Mononuclear cell (primary cell): Measurements from ENCODE around the gene PCYOX1L. TPM values are rescaled to one million over a fixed set of nuclear protein-coding genes. Genes with fewer than 3 reads are reported as not detected.

ENCODE experiments used
- H3K27me3 ChIP-seq: 2 replicates; pipeline ENCODE4 v1.6.0; 2011; ENCODE audit warnings: low read length, control low read depth; ENCODE audit not compliant: insufficient read depth
- H3K4me1 ChIP-seq: 2 replicates; pipeline ENCODE4 v1.5.1; 2011; ENCODE audit warnings: mild to moderate bottlenecking, low read length, control low read depth; ENCODE audit not compliant: insufficient read depth
- H3K4me3 ChIP-seq: 2 replicates; pipeline ENCODE4 v1.5.1; 2011; ENCODE audit warnings: mild to moderate bottlenecking, low read length, moderate library complexity
- H3K9me3 ChIP-seq: 2 replicates; pipeline ENCODE4 v1.5.1; 2011; ENCODE audit warnings: low read depth, mild to moderate bottlenecking, control low read depth, low read length
- total RNA-seq: library from RNA; depleted of rRNA; stranded (reverse); fragments of >200 nt; gene quantifications from one replicate; pipeline ENCODE4 v1.2.3, GENCODE V29; 2012

The PCYOX1L gene
- total RNA-seq, 1 donor = 9.2 TPM

- Histone ChIP-seq H3K4me1 (peaks cover 4% of the 10 kb centered on the region), H3K4me3 (no peak overlapping the region), H3K27me3 (no peaks in the 10 kb centered on the region), H3K9me3 (no peaks in the 10 kb centered on the region)
These were observed 13.0 kb downstream of the PCYOX1L start for GRCh38 chr5:149370878-149371277.

GRCh38 chr5:149371296-149371962 lies 13.6 kb downstream of the PCYOX1L start:
- Histone ChIP-seq H3K4me3 (no peak overlapping the region), H3K27me3 (no peaks in the 10 kb centered on the region), H3K4me1 (peaks cover 4% of the 10 kb centered on the region), H3K9me3 (no peaks in the 10 kb centered on the region)

GRCh38 chr5:149372076-149372795 lies 14.4 kb downstream of the PCYOX1L start:
- H3K27me3 ChIP-seq = no peaks in the 10 kb centered on the region
- H3K9me3 ChIP-seq = no peaks in the 10 kb centered on the region
- H3K4me3 ChIP-seq = no peak overlapping the region
- H3K4me1 ChIP-seq = peaks cover 4% of the 10 kb centered on the region

- Histone ChIP-seq H3K4me3 (no peak overlapping the region), H3K9me3 (no peaks in the 10 kb centered on the region), H3K27me3 (no peaks in the 10 kb centered on the region), H3K4me1 (no peaks in the 10 kb centered on the region)
These were observed 15.1 kb downstream of the PCYOX1L start for GRCh38 chr5:149372932-149373331.

GRCh38 chr5:149374303-149374702 lies 16.5 kb downstream of the PCYOX1L start:
- Histone ChIP-seq H3K4me1 (no peaks in the 10 kb centered on the region), H3K27me3 (no peaks in the 10 kb centered on the region), H3K4me3 (no peak overlapping the region), H3K9me3 (no peaks in the 10 kb centered on the region)

- Histone ChIP-seq H3K9me3 (no peaks in the 10 kb centered on the region), H3K27me3 (no peaks in the 10 kb centered on the region), H3K4me3 (no peak overlapping the region), H3K4me1 (no peaks in the 10 kb centered on the region)
These were observed 17.0 kb downstream of the PCYOX1L start for GRCh38 chr5:149374801-149375200.

GRCh38 chr5:149375434-149375833 lies 17.6 kb downstream of the PCYOX1L start:
- H3K4me1 ChIP-seq = no peaks in the 10 kb centered on the region
- no peaks in the 10 kb centered on the region for H3K27me3 ChIP-seq
- H3K9me3 ChIP-seq = no peaks in the 10 kb centered on the region
- H3K4me3 ChIP-seq = no peak overlapping the region

GRCh38 chr5:149376104-149376503 lies 18.3 kb downstream of the PCYOX1L start:
- no peaks in the 10 kb centered on the region for H3K27me3 ChIP-seq
- H3K4me3 ChIP-seq = no peak overlapping the region
- H3K9me3 ChIP-seq = no peaks in the 10 kb centered on the region
- no peaks in the 10 kb centered on the region for H3K4me1 ChIP-seq

GRCh38 chr5:149376711-149377447 lies 19.0 kb downstream of the PCYOX1L start:
- no peaks in the 10 kb centered on the region for H3K4me1 ChIP-seq
- no peaks in the 10 kb centered on the region for H3K9me3 ChIP-seq
- no peak overlapping the region for H3K4me3 ChIP-seq

GRCh38 chr5:149378241-149378820 lies 20.5 kb downstream of the PCYOX1L start:
- no peaks in the 10 kb centered on the region for H3K9me3 ChIP-seq
- H3K27me3 ChIP-seq = no peaks in the 10 kb centered on the region

More at GRCh38 chr5:149376711-149377447, 19.0 kb downstream of the PCYOX1L start:
- no peaks in the 10 kb centered on the region for H3K27me3 ChIP-seq

GRCh38 chr5:149379177-149379761 lies 21.4 kb downstream of the PCYOX1L start, which contains the start of gene IL17B:
TSS of gene IL17B (minus strand) at chr5:149379292. CDS start at chr5:149379225, 67 bp downstream.
- Histone ChIP-seq H3K4me1 (no peaks in the 10 kb centered on the region), H3K4me3 (no peak within 1 kb of the TSS), H3K9me3 (no peaks in the 10 kb centered on the region), H3K27me3 (no peaks in the 10 kb centered on the region)

More at GRCh38 chr5:149378241-149378820, 20.5 kb downstream of the PCYOX1L start:
- Histone ChIP-seq H3K4me3 (no peak overlapping the region), H3K4me1 (no peaks in the 10 kb centered on the region)

GRCh38 chr5:149379818-149380374 lies 22.1 kb downstream of the PCYOX1L start:
- Histone ChIP-seq H3K4me3 (no peak overlapping the region), H3K4me1 (no peaks in the 10 kb centered on the region), H3K27me3 (no peaks in the 10 kb centered on the region), H3K9me3 (no peaks in the 10 kb centered on the region)

- no peak overlapping the region for H3K4me3 ChIP-seq
- H3K9me3 ChIP-seq = no peaks in the 10 kb centered on the region
- H3K27me3 ChIP-seq = no peaks in the 10 kb centered on the region
- H3K4me1 ChIP-seq = no peaks in the 10 kb centered on the region
These were observed 22.7 kb downstream of the PCYOX1L start for GRCh38 chr5:149380466-149381121.
